Epithelial cell of alveolus of lung (primary cell): ENCODE results near the gene PSMC1. TPM values are rescaled to one million over a fixed set of nuclear protein-coding genes. Genes with fewer than 3 reads are reported as not detected.

Experiments used
- total RNA-seq: library from RNA; depleted of rRNA; stranded (reverse); fragments of >200 nt; gene quantifications from 2 replicates; pipeline ENCODE4 v1.2.1, GENCODE V29; 2015

The PSMC1 gene
- total RNA-seq, result 129 and 130 TPM in 2 replicates

GRCh38 chr14:90256354-90257131 lies at the start of gene PSMC1:
Gene PSMC1 (plus strand): TSS chr14:90256553. CDS start chr14:90256598, 45 bp downstream.

Other genes starting within 250 kb of the PSMC1 start
- gene KCNK13, start 194.6 kb upstream of the PSMC1 start, total RNA-seq, result 0.13 TPM in 1 of 2 replicates, not detected in the other
- gene NRDE2, start 75.4 kb downstream of the PSMC1 start, total RNA-seq, result 6.2 and 18.1 TPM in 2 replicates
- 90.9 and 361 TPM in 2 replicates for gene CALM1, start 140.5 kb downstream of the PSMC1 start, total RNA-seq